NCI-H1436 treated with DMSO at 0.1 percent for 48 hours (cell line): ENCODE data around the gene GRK2.
"Not testable (repeated sequence)": the region's sequence is repeated elsewhere in the genome, so short reads cannot be mapped to it uniquely, and the experiment has no call there.

Source experiments
- DNase-seq: peaks from one replicate; lab custom pipeline; 2025; lab: John Stamatoyannopoulos, UW

GRK2 gene

GRCh38 chr11:67254798-67255197 lies 11.5 kb upstream of the GRK2 start:
- DNase-seq: no peak

- DNase-seq: no peak
Measured at GRCh38 chr11:67255353-67255752, 10.9 kb upstream of the GRK2 start.

GRCh38 chr11:67255864-67256263 lies 10.4 kb upstream of the GRK2 start:
- DNase-seq: no peak

- DNase-seq: no peak
Measured at GRCh38 chr11:67256477-67257135, 9.7 kb upstream of the GRK2 start.

- no peak for DNase-seq
Measured at GRCh38 chr11:67260406-67260805, 5.9 kb upstream of the GRK2 start.

- DNase-seq: not testable (repeated sequence)
Measured at GRCh38 chr11:67260885-67261639, 5.2 kb upstream of the GRK2 start.

GRCh38 chr11:67261640-67261945 lies 4.7 kb upstream of the GRK2 start:
- DNase-seq: no peak

- no peak for DNase-seq
Measured at GRCh38 chr11:67261946-67262681, 4.2 kb upstream of the GRK2 start.

GRCh38 chr11:67262731-67263675 lies 3.3 kb upstream of the GRK2 start:
- DNase-seq: no peak

- no peak for DNase-seq
Measured at GRCh38 chr11:67264260-67264659, 2.0 kb upstream of the GRK2 start.

GRCh38 chr11:67264877-67265632 lies 1.2 kb upstream of the GRK2 start:
- DNase-seq: no peak

GRCh38 chr11:67265633-67266448 lies 432 bp upstream of the GRK2 start:
- DNase-seq: no peak

- no peak for DNase-seq
Measured at GRCh38 chr11:67267188-67268080, 1.2 kb downstream of the GRK2 start.

- DNase-seq: no peak
Measured at GRCh38 chr11:67268081-67268961, 2.0 kb downstream of the GRK2 start.

GRCh38 chr11:67268962-67269268 lies 2.6 kb downstream of the GRK2 start:
- DNase-seq: no peak

GRCh38 chr11:67269401-67270255 lies 3.4 kb downstream of the GRK2 start:
- no peak for DNase-seq
